Activated B cell treated with CpG ODN at 0.5 μM for 24 hours (primary cell): ENCODE results near the gene NPHP4. TPM values are rescaled to one million over a fixed set of nuclear protein-coding genes. Genes with fewer than 3 reads are reported as not detected.

Source experiments
- ATAC-seq: fragments of 200-7000 bp; cut with Tn5 transposase; one replicate; pipeline ENCODE4 v1.10.0; 2021; ENCODE audit warnings: low read depth, mild to moderate bottlenecking, moderate library complexity
- CTCF ChIA-PET: fragments of 350-600 bp; sonication (Branson Sonifier 250); formaldehyde crosslinking; loops from one replicate; lab custom pipeline; 2021; ENCODE audit warnings: antibody characterized with exemption; lab: Charles Lee
- POLR2A ChIA-PET: fragments of 350-600 bp; sonication (Branson Sonifier 250); formaldehyde crosslinking; loops from one replicate; lab custom pipeline; 2021; ENCODE audit warnings: antibody characterized with exemption; lab: Charles Lee
- DNase-seq: peaks from one replicate; pipeline ENCODE4 v3.0.0; 2022
- H3K27ac Mint-ChIP-seq: one replicate; pipeline ENCODE4 v1.8.0; 2020; ENCODE audit warnings: mixed read lengths
- H3K27me3 Mint-ChIP-seq: one replicate; pipeline ENCODE4 v1.8.0; 2021; ENCODE audit warnings: mixed read lengths
- H3K36me3 Mint-ChIP-seq: one replicate; pipeline ENCODE4 v1.8.0; 2021; ENCODE audit warnings: low read depth, mixed read lengths
- H3K4me1 Mint-ChIP-seq: one replicate; pipeline ENCODE4 v1.8.0; 2021; ENCODE audit warnings: mixed read lengths
- H3K4me3 Mint-ChIP-seq: one replicate; pipeline ENCODE4 v1.8.0; 2020; ENCODE audit warnings: mild to moderate bottlenecking, mixed read lengths
- H3K9me3 Mint-ChIP-seq: one replicate; pipeline ENCODE4 v1.8.0; 2020; ENCODE audit warnings: mixed read lengths
- CTCF ChIP-seq: fragments of 200-600 bp; IDR thresholded peaks from one replicate; pipeline ENCODE4 v1.8.0; 2022; ENCODE audit warnings: antibody characterized with exemption, mild to moderate bottlenecking
- intact Hi-C: fragments of 100-400 bp; cut with micrococcal nuclease; formaldehyde crosslinking; loops from one replicate; pipeline ENCODE4 v1.15.1; 2024
- total RNA-seq: library from RNA; stranded (reverse); gene quantifications from 2 replicates; pipeline ENCODE4 v1.2.3, GENCODE V29; 2022

NPHP4 gene
- total RNA-seq, 1 donor from 2014 or later, result 8.0 TPM

GRCh38 chr1:5815211-5815610 lies 177.0 kb downstream of the NPHP4 start:
- TF ChIP-seq CTCF, result no peak
- no peak overlapping the region for H3K27ac Mint-ChIP-seq
- no peaks in the 10 kb centered on the region for H3K4me1 Mint-ChIP-seq
- H3K27me3 Mint-ChIP-seq, result peaks cover 14% of the 10 kb centered on the region
- intact Hi-C loops, result no loop called here
- H3K4me3 Mint-ChIP-seq, result no peak overlapping the region
- POLR2A ChIA-PET, result no interaction called here
- no peaks in the 10 kb centered on the region for H3K36me3 Mint-ChIP-seq
- ATAC-seq (no peak), DNase-seq (no peak)
- CTCF ChIA-PET, result no interaction called here
- no peaks in the 10 kb centered on the region for H3K9me3 Mint-ChIP-seq

GRCh38 chr1:5814046-5814619 lies 178.1 kb downstream of the NPHP4 start:
- Mint-ChIP-seq H3K36me3 (no peaks in the 10 kb centered on the region), H3K4me3 (no peak overlapping the region), H3K4me1 (no peaks in the 10 kb centered on the region), H3K27ac (no peak overlapping the region), H3K9me3 (no peaks in the 10 kb centered on the region), H3K27me3 (peaks cover 14% of the 10 kb centered on the region)
- ChIA-PET CTCF (no interaction called here), POLR2A (no interaction called here)
- intact Hi-C loops, result no loop called here
- ATAC-seq (no peak), DNase-seq (no peak)
- TF ChIP-seq CTCF, result no peak

- H3K4me3 Mint-ChIP-seq, result no peak overlapping the region
- no peak overlapping the region for H3K27ac Mint-ChIP-seq
- no peaks in the 10 kb centered on the region for H3K36me3 Mint-ChIP-seq
- DNase-seq, result no peak
- H3K27me3 Mint-ChIP-seq, result peaks cover 11% of the 10 kb centered on the region
- no peak for TF ChIP-seq CTCF
- intact Hi-C loops, result no loop called here
- H3K9me3 Mint-ChIP-seq, result no peaks in the 10 kb centered on the region
- H3K4me1 Mint-ChIP-seq, result no peaks in the 10 kb centered on the region
- no peak for ATAC-seq
- POLR2A ChIA-PET, result no interaction called here
- CTCF ChIA-PET, result no interaction called here
These were observed 178.7 kb downstream of the NPHP4 start for GRCh38 chr1:5813480-5813879.

Other genes starting within 250 kb of the NPHP4 start
- gene KCNAB2, start 53.5 kb upstream of the NPHP4 start, total RNA-seq, result 101 and 121 TPM in 2 replicates
- 0.31 and 0.49 TPM in 2 replicates for gene CHD5, start 187.9 kb upstream of the NPHP4 start, total RNA-seq
- 614 and 621 TPM in 2 replicates for gene RPL22, start 207.2 kb upstream of the NPHP4 start, total RNA-seq
- 3.3 and 4.1 TPM in 2 replicates for gene RNF207, start 213.7 kb upstream of the NPHP4 start, total RNA-seq
- 14.8 and 15.7 TPM in 2 replicates for gene ICMT, start 243.5 kb upstream of the NPHP4 start, total RNA-seq